Measurements from ENCODE around the gene BMS1.

GRCh38 chr10:42780456-42780855, 2.1 kb upstream of the BMS1 start:
- TF ChIP-seq CTCF (conservative IDR thresholded peaks at IDR 0.05): no peak
- no peak for TF ChIP-seq ZFX (IDR thresholded peaks at IDR 0.05)

Data from C4-2B (cell line).